Epidermal melanocyte (primary cell): ENCODE results near the gene AMPH.
"Not testable (repeated sequence)": the region's sequence is repeated elsewhere in the genome, so short reads cannot be mapped to it uniquely, and the experiment has no call there.

Experiments used
- DNase-seq: peaks from one replicate; pipeline ENCODE4 v3.0.0; 2011; ENCODE audit warnings: low spot score; ENCODE audit not compliant: insufficient read length

AMPH gene

GRCh38 chr7:38628630-38629385 is 2.4 kb downstream of the AMPH start:
- no peak for DNase-seq

GRCh38 chr7:38625866-38626265 is 5.3 kb downstream of the AMPH start:
- no peak for DNase-seq

GRCh38 chr7:38615665-38616064 is 15.5 kb downstream of the AMPH start:
- DNase-seq: no peak

- DNase-seq: no peak
Observed at GRCh38 chr7:38607466-38607865, 23.7 kb downstream of the AMPH start.

GRCh38 chr7:38600741-38601140 is 30.4 kb downstream of the AMPH start:
- DNase-seq: no peak

DNA sequence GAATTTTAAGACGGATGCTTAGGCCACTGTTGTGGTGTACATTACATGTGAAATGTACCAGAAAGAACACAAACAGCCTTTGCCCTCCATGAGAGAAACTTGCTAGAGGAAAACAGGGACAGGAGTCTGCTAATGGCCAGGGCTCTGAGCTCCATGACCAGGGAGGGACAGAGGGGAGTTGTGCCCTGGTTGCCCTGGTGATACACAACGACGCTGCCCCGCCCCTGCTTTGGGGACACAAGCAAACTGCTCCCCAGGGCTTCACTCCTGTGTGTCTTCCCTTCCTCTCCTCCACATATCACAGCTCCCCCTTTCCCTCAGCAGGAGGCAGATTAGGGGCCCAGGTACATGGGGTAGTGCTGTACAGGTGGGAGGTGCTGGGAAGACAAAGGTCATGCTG is 36.2 kb downstream of the AMPH start:
- no peak for DNase-seq

DNA sequence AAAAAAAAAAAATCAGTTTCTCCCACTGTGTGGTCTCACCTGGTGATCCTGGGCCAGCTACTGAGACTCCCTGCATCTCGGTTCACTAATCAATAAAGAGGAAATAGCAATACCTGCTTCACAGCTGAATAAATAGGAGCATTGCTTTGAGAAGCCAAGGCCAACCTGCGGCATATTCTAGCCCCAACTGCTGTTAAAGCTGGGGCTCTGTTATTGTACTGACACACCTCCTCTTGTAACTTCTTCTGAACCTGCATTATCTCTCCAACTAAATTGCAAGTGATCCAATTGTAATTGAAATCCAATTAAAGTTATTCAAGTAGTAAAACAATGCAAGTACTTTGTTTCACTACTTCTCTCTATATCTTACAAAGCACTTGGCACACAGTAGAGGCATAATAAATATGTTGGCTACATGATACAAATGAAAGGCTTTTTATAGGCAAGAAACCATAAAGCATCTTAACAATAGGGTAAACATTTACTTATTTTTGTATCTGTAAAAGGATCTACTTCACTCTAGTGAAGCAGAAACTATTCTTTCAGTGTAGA is 38.4 kb downstream of the AMPH start:
- DNase-seq: no peak

DNA sequence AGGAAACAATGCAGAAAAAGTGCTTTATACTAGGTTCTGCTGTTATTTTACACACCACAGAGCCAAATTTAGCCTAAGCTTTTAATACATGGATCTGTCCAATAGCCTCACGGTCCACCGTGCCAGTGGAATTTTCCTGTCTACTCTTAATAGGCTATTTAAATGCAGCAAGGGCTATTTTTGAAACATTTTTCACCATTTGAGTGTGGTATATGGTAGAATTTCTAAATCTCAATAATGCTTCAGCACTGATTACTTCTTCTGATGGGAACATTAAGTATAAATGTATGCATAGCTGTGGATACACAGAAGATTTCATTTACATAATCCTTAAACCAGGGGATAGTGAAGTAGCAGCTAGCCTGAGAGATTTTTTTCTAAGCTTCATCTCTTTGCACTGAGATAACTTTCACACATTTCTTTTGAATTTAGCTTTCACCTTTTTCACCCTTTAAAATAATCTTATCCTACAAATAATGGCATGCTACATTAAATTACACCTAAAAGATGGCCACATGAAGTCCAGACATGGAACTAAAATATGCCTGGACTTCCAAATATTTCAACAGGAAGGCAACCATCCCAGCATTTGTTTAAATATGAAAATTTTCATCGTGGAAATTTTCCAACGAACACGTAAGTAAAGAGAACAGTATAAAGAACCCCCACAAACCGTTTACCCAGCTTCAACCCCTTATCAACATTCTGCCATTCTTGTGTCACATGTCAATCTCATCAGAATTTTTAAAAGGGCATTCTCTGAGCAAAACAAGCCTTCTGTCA is 45.4 kb downstream of the AMPH start:
- no peak for DNase-seq

- no peak for DNase-seq
Observed at GRCh38 chr7:38584443-38585210, 46.5 kb downstream of the AMPH start.

- no peak for DNase-seq
Observed at GRCh38 chr7:38580485-38580884, 50.7 kb downstream of the AMPH start.

DNA sequence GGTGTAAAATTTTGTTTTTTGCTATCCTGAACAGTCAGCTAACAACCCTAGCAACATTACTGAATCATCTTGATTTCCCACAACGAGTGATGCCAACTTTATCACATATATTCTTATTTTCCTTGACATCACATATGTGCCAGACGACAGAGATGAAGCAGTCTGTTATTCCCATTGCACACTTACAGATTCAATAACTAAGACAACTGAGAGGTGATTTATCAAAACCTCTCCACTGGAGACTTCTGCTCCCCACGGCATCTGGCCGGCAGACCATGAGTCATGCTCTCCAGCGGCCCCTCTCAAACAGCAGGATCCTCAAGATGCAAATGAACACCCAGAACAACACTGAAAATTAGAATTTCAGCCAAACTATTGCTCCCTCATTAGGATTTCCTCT is 57.1 kb downstream of the AMPH start:
- no peak for DNase-seq

DNA sequence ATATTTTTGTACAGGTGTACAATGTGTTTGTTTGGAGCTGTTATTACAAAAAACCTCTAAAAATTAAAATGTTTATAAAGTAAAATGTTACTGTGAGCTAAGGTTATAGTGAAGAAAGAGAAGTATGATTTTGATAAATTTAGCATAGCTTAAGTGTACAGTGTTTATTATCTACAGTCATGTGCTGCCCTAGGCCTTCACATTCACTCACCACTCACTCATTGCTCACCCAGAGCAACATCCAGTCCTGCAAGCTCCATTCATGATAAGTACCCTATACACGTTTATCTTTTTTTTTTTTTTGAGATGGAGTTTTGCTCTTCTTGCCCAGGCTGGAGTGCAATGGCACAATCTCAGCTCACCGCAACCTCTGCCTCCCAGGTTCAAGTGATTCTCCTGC is 59.6 kb downstream of the AMPH start:
- DNase-seq: not testable (repeated sequence)

GRCh38 chr7:38568497-38568896 is 62.7 kb downstream of the AMPH start:
- no peak for DNase-seq

DNA sequence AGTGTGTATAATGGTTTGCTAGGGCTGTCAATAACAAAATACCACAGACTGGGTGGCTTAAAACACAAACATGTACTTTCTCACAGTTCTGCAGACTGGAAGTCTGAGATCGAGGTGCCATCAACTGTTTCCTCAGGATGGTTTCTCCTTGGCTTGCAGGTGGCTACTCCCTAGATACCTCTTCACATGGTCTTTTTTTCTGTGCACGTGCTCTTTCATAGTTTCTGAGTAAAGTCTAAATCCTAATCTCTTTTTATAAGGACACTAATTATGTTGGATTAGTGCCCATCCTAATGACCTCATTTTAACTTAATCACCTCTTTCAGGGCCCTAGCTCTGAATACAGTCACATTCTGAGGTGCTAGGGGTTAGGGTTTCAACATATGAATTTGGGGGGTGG is 65.9 kb downstream of the AMPH start:
- DNase-seq: no peak

- no peak for DNase-seq
Observed at GRCh38 chr7:38563741-38564140, 67.4 kb downstream of the AMPH start.

- DNase-seq: no peak
Observed at GRCh38 chr7:38561166-38561565, 70.0 kb downstream of the AMPH start.

DNA sequence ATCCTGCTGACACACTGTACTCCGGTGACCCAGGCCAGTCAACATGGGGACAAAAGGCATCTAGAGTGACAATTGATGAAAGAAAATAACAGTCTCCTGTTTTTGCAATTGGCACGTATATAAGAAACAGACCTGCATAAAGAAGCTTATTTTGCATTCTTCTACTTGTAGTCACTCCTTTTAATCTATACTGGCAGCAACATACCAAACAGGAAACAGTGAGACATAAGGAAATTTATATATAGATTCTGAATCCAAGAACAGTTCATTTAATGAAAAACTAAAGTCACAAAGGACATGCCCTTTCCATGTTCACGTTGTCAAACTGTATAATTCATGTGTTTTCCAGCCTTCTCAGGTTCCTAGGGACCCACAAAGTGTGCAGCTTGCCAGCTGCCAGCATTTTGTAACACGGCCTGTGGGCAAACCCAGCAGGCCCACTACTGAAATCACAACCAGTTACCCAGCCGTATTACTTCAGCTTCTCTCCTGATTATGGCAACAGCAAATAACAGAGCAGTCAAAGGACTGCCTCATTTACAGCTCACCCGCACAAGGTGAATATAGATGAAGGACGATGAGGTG is 72.3 kb downstream of the AMPH start:
- DNase-seq: no peak

DNA sequence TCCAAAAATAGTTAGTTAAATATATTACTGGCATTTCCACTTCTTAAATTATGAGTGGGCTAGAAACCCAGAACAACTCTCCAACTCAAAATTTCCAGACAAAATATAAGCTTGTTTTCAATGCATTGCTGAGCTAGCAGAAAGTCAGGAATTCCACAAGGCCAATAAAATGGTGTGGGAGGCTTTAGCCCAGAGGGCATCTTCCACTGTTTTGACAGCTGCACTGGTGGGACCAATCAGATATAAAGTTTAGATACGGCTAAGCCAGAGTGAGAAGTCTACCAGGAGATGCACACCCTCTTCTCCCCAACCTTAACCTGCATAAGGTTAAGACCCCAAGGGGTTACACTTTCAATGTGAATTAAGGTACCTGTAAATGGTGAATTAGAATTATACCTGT is 76.6 kb downstream of the AMPH start:
- DNase-seq: no peak

DNA sequence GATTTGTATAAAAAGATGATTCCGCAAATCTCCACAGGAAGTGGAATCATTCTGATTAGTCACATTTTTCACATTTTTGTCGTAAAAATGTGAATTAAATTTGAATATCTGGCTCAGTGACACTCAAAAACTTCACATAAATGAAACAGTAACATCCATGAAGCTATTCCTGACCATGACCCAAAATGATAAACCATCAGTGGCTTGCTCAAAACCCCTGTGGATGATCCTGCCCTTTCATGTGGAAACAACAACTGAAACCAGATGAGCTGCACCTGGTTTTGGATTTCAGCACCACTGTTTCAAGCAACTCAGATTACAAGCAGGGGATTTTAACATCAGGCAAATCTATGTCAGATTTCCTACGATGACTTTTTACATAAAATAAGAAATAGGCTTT is 80.3 kb downstream of the AMPH start:
- DNase-seq: no peak

- DNase-seq: no peak
Observed at GRCh38 chr7:38548605-38549004, 82.6 kb downstream of the AMPH start.

- DNase-seq: no peak
Observed at GRCh38 chr7:38546763-38547162, 84.4 kb downstream of the AMPH start.

DNA sequence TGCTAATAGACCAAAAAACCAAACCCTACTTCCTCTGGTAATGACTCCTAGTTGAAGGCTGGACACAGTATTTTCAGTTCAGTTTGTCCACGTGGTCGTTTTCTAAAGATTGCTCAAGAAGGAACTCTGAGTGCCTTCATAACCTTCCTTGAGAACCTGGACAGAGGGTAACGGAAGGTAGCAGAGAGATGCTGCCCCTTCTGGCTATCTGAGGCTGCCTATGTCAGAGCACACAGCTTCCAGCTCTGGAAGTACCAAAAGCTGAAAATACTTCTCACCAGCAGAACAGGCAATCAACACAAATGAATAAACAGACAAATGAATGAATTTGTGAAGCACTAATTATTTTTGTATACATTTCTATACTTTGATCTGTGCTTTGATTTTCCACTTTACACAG is 85.2 kb downstream of the AMPH start:
- no peak for DNase-seq
